GM12878 (cell line): ENCODE data around the gene NEK2. TPM values are rescaled to one million over a fixed set of nuclear protein-coding genes. Genes with fewer than 3 reads are reported as not detected.

Experiments
- ATAC-seq: fragments of 200-7000 bp; cut with Tn5 transposase; 3 replicates; pipeline ENCODE4 v1.9.1; 2020; ENCODE audit warnings: mild to moderate bottlenecking, moderate library complexity
- BruUV-seq: library from RNA; stranded (reverse); fragments of 400-500 nt; replicated peaks from 2 replicates; lab custom pipeline; 2021; lab: Mats Ljungman, UMichigan
- CTCF ChIA-PET: fragments of 300-600 bp; sonication (Branson Sonifier 250); formaldehyde crosslinking; extraction: SDS; loops from one replicate; lab custom pipeline; 2021; ENCODE audit warnings: inconsistent platforms; lab: Yijun Ruan, JAX
- POLR2A ChIA-PET: fragments of 350-600 bp; formaldehyde crosslinking; extraction: SDS; loops from one replicate; lab custom pipeline; 2021; ENCODE audit warnings: inconsistent platforms; lab: Charles Lee
- RAD21 ChIA-PET: fragments of 300-600 bp; sonication (Branson Sonifier 250); formaldehyde crosslinking; loops from one replicate; lab custom pipeline; 2023; ENCODE audit warnings: antibody characterized with exemption; ENCODE audit not compliant: unreplicated experiment; lab: Charles Lee
- SMC1A ChIA-PET: fragments of 300-600 bp; sonication (Branson Sonifier 250); formaldehyde crosslinking; loops from one replicate; lab custom pipeline; 2023; ENCODE audit not compliant: unreplicated experiment, uncharacterized antibody; lab: Charles Lee
- DNase-seq: peaks from one replicate; pipeline ENCODE4 v3.0.0-alpha.2; 2011; ENCODE audit warnings: low read depth, low spot score
- FAIRE-seq: peaks from 3 replicates; lab custom pipeline; 2011; peaks lifted over from hg19 to GRCh38; lab: Jason Lieb, UNC
- H2AFZ ChIP-seq: 2 replicates; pipeline ENCODE4 v1.6.0; 2011; ENCODE audit warnings: low read depth, low read length, control low read depth; ENCODE audit not compliant: control insufficient read depth
- H3K27ac ChIP-seq: 2 replicates; pipeline ENCODE4 v1.5.1; 2011; ENCODE audit warnings: control low read depth; ENCODE audit not compliant: control insufficient read depth, insufficient read depth
- H3K27me3 ChIP-seq, 2 experiments: replicated peaks in 1 of 2; 2 replicates each; pipeline versions ENCODE4 v1.6.0 to v1.6.1; 2011; ENCODE audit warnings: low read length in 1 of 2; ENCODE audit not compliant: control insufficient read depth in 2 of 2, insufficient read depth in 2 of 2
- H3K36me3 ChIP-seq, 2 experiments: 2 replicates each; pipeline ENCODE4 v1.5.1; 2011; ENCODE audit warnings: low read length in 1 of 2; ENCODE audit not compliant: control insufficient read depth in 2 of 2, insufficient read depth in 2 of 2
- H3K4me1 ChIP-seq: 2 replicates; pipeline ENCODE4 v1.6.1; 2011; ENCODE audit warnings: mild to moderate bottlenecking, low read length, moderate library complexity, mixed read lengths; ENCODE audit not compliant: control insufficient read depth, insufficient read depth
- H3K4me2 ChIP-seq: 2 replicates; pipeline ENCODE4 v1.6.0; 2011; ENCODE audit warnings: control low read depth; ENCODE audit not compliant: control insufficient read depth, insufficient read depth
- H3K4me3 ChIP-seq: fragments of 200-600 bp; sonication (generic); 2 replicates; pipeline ENCODE4 v1.5.1; 2016
- H3K79me2 ChIP-seq: 2 replicates; pipeline ENCODE4 v1.6.0; 2011; ENCODE audit warnings: low read length; ENCODE audit not compliant: control insufficient read depth, insufficient read depth
- H3K9ac ChIP-seq: 2 replicates; pipeline ENCODE4 v1.8.0; 2011; ENCODE audit warnings: low read length, control low read depth, mixed read lengths; ENCODE audit not compliant: control insufficient read depth, insufficient read depth
- H3K9me3 ChIP-seq: replicated peaks from 3 replicates; pipeline ENCODE4 v1.5.1; 2011; ENCODE audit warnings: mild to moderate bottlenecking, low read length; ENCODE audit not compliant: control insufficient read depth, insufficient read depth
- H4K20me1 ChIP-seq: 2 replicates; pipeline ENCODE4 v1.6.0; 2011; ENCODE audit not compliant: control insufficient read depth, insufficient read depth
- CBFB ChIP-seq: IDR thresholded peaks from 2 replicates; pipeline ENCODE4 v1.6.1; 2016; ENCODE audit warnings: antibody characterized with exemption, low read depth
- DPF2 ChIP-seq: fragments of 450-650 bp; IDR thresholded peaks from 2 replicates; pipeline ENCODE4 v1.6.1; 2017; ENCODE audit warnings: mild to moderate bottlenecking
- GATAD2B ChIP-seq: fragments of 450-650 bp; conservative IDR thresholded peaks from 2 replicates; pipeline ENCODE4 v1.6.1; 2017; ENCODE audit warnings: low read depth, mild to moderate bottlenecking, moderate library complexity
- HCFC1 ChIP-seq: fragments of 150-350 bp; IDR thresholded peaks from 2 replicates; pipeline ENCODE4 v1.6.1; 2014; ENCODE audit warnings: low read length
- JUND ChIP-seq: IDR thresholded peaks from 2 replicates; pipeline ENCODE4 v1.6.1; 2012; ENCODE audit warnings: low read depth, mild to moderate bottlenecking, low read length, improper control_type of control experiment, moderate library complexity
- KDM1A ChIP-seq: fragments of 200-600 bp; sonication (generic); IDR thresholded peaks from 2 replicates; pipeline ENCODE4 v1.6.1; 2016; ENCODE audit warnings: borderline replicate concordance
- POU2F2 ChIP-seq: IDR thresholded peaks from 3 replicates; pipeline ENCODE4 v1.6.1; 2011; ENCODE audit warnings: low read depth, mild to moderate bottlenecking, low read length, borderline replicate concordance
- RAD51 ChIP-seq: fragments of 450-650 bp; IDR thresholded peaks from 2 replicates; pipeline ENCODE4 v1.6.1; 2016; ENCODE audit warnings: moderate library complexity, mild to moderate bottlenecking, inconsistent platforms
- SREBF2 ChIP-seq: IDR thresholded peaks from 2 replicates; pipeline ENCODE4 v1.6.1; 2012; ENCODE audit warnings: mild to moderate bottlenecking, low read length
- STAT3 ChIP-seq: IDR thresholded peaks from 2 replicates; pipeline ENCODE4 v1.6.1; 2011; ENCODE audit warnings: low read depth, low read length, improper control_type of control experiment
- WGBS: methylation state at CpG from one replicate; pipeline ENCODE4 v1.1.6; 2016; ENCODE audit warnings: low lambda C conversion rate; ENCODE audit not compliant: insufficient replicate concordance, insufficient coverage; ENCODE audit errors: missing lambda C conversion rate; 5-methylcytosine and 5-hydroxymethylcytosine counted together
- in situ Hi-C: fragments of 300-500 bp; cut with MboI; formaldehyde crosslinking; loops from 9 replicates; pipeline ENCODE4 v1.14.3; 2018; ENCODE audit warnings: mixed read lengths
- intact Hi-C: fragments of 100-400 bp; cut with micrococcal nuclease; formaldehyde crosslinking; loops from one replicate; pipeline ENCODE4 v1.14.2; 2022; ENCODE audit not compliant: unreplicated experiment
- polyA plus RNA-seq, 11 experiments: library from polyadenylated mRNA; depleted of rRNA in 4 of 11; unstranded in 6 of 11; stranded (reverse) in 5 of 11; fragments of >200 nt; fragmentation: Nextera tagmentation in 4 of 11; fragmentation: Illumina TruSeq in 1 of 11; extraction: Ambion mirVana in 4 of 11; extraction: Trizol in 1 of 11; gene quantifications; 1 replicate in 1 of 11; 2 replicates in 10 of 11; pipeline versions ENCODE4 v1.2.1 to v1.2.3, GENCODE V29; 2011 to 2016; ENCODE audit warnings: inconsistent platforms in 2 of 11, missing spikeins in 2 of 11, low read depth in 1 of 11
- total RNA-seq, 4 experiments: library from RNA; depleted of rRNA in 3 of 4; stranded (reverse); fragments of >200 nt in 3 of 4; fragmentation: Illumina TruSeq in 1 of 4; extraction: Trizol in 1 of 4; gene quantifications; 2 replicates each; pipeline versions ENCODE4 v1.2.1 to v1.2.3, GENCODE V29; 2013 to 2021

NEK2 gene
- total and polyA plus RNA-seq, 10 of the 15 experiments (the other 5 are each of a cell fraction or from before 2014, with no cell fraction given), result 16.7 to 49.7 (median 36.9) TPM

DNA sequence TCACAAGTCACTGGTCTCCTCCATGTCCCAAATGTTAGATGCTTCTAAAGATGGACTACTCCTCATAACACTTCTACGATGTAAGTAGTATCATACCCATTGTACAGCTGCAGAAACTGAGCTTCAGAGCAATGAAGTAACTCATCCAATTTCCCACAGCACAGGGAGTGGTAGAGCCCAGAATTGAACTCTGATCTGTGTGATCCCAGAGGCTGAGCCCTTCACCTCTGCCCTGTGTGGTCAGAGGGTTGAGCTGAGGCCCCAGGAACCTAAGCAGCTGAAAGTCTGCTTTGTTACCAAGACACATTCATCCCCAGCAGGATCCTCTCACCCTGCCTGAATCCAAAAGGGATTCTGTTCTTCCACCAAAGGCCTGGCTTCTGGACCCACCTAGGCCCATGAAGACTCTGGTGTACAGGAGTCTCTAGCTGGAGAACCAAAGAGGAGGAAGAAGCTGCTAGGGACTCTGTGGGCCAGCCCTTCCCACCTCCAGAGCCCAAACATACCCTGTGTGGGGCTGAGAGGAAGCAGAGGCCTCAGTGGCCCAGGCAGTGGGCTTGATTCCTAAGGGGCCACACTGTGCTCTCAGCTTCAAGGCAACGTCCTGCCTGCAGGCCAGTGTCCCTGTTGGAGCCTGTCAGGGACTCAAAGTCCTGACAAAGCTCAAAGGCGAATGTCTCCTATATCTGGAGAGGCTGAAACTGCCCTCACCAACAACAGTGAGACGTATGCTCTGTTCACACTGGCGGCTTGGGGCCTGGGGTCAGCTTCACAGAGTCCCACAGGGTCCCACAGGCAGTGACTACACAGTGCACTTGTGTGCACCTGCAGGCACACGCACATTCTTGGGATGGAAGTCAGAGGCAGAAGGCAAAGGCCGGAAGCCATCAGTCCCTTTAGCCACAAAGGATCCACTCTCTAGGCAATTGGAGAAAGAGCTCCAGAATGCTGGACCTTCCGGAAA lies 56.1 kb downstream of the NEK2 start (continued):
- TF ChIP-seq POU2F2 (no peak), HCFC1 (no peak), DPF2 (no peak), SREBF2 (no peak), STAT3 (no peak), GATAD2B (no peak)

DNA sequence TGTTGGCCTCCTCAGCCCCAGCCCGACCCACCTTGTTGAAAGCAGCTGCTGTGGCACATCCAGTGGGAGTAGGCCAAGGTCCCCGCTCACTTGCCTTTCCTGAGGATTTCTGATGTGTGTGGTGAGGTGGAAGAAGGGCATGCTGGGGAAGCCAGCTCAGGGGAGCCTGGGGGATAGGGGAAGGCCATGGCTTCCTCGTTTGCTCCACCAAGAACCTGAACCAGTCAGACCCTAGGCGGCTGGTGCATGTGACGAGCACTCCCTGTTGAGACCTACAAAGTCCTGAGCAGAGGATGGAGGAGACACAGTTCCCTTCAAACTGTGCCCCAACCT lies 58.5 kb downstream of the NEK2 start:
- H3K4me3 ChIP-seq, result no peak overlapping the region
- no TSS peak for BruUV-seq
- CTCF ChIA-PET, result interaction anchor here (0.9 kb wide), 1 partner anchor 36 kb away, joined by 3 read pairs; no protein-coding TSS in a partner anchor
- DNase-seq (no peak), ATAC-seq (no peak), FAIRE-seq (no peak)
- H3K4me2 ChIP-seq, result no peak overlapping the region
- in situ Hi-C loops (no loop called here), intact Hi-C loops (no loop called here)
- TF ChIP-seq RAD51, result no peak
- TF ChIP-seq CBFB, result no peak
- TF ChIP-seq KDM1A, result no peak
- no peak for TF ChIP-seq JUND
- no peaks in the 10 kb centered on the region for H3K9me3 ChIP-seq
- RAD21 ChIA-PET, result no interaction called here
- no peaks in the 10 kb centered on the region for H3K36me3 ChIP-seq
- H4K20me1 ChIP-seq, result no peaks in the 10 kb centered on the region
- H3K4me1 ChIP-seq, result no peaks in the 10 kb centered on the region; the same call in 1 of the 2 replicates
- H3K27me3 ChIP-seq, result no peaks in the 10 kb centered on the region
- WGBS, result 82% methylated on average over 5 of the region's 5 CpGs
- H2AFZ ChIP-seq, result no peak overlapping the region
- SMC1A ChIA-PET, result no interaction called here
- no peak overlapping the region for H3K27ac ChIP-seq
- no peaks in the 10 kb centered on the region for H3K79me2 ChIP-seq
- no peak overlapping the region for H3K9ac ChIP-seq
- POLR2A ChIA-PET, result no interaction called here
